GM21619 (cell line): ENCODE measurements around the gene SETD1B.

Source experiments
- ATAC-seq: cut with Tn5 transposase; IDR thresholded peaks from one replicate; pipeline ENCODE4 v1.9.1; 2021; ENCODE audit not compliant: unreplicated experiment

Gene SETD1B

GRCh38 chr12:121794534-121795033, 9.2 kb upstream of the SETD1B start:
- no peak for ATAC-seq

GRCh38 chr12:121795034-121795968, 8.5 kb upstream of the SETD1B start:
- peak; percentile 17 for ATAC-seq

- ATAC-seq, result no peak
Observed at GRCh38 chr12:121796855-121797751, 6.7 kb upstream of the SETD1B start.

- no peak for ATAC-seq
Observed at GRCh38 chr12:121797937-121798786, 5.6 kb upstream of the SETD1B start.

GRCh38 chr12:121798787-121799155, 5.0 kb upstream of the SETD1B start:
- no peak for ATAC-seq

GRCh38 chr12:121799156-121799841, 4.5 kb upstream of the SETD1B start:
- ATAC-seq, result no peak

GRCh38 chr12:121799842-121800693, 3.7 kb upstream of the SETD1B start:
- ATAC-seq, result peak; percentile 26

- peak; percentile 1 for ATAC-seq
Observed at GRCh38 chr12:121800694-121801594, 2.9 kb upstream of the SETD1B start.

GRCh38 chr12:121801595-121802484, 2.0 kb upstream of the SETD1B start:
- no peak for ATAC-seq

GRCh38 chr12:121802485-121802842, 1.3 kb upstream of the SETD1B start:
- no peak for ATAC-seq

GRCh38 chr12:121802843-121803698, 738 bp upstream of the SETD1B start:
- ATAC-seq, result peak; percentile 39

- no peak for ATAC-seq
Observed at GRCh38 chr12:121804417-121805111, 755 bp downstream of the SETD1B start.

- ATAC-seq, result no peak
Observed at GRCh38 chr12:121805171-121806008, 1.6 kb downstream of the SETD1B start.

GRCh38 chr12:121806009-121806545, 2.3 kb downstream of the SETD1B start:
- ATAC-seq, result no peak
